ENCODE data around the gene STPG4.

- no peak for TF ChIP-seq EZH2 (IDR thresholded peaks at IDR 0.05; ENCODE audit: insufficient read depth, poor library complexity, severe bottlenecking)
- no peak for TF ChIP-seq EZH2phosphoT487 (IDR thresholded peaks at IDR 0.05; ENCODE audit: insufficient read depth, low read depth)
Observed at GRCh38 chr2:47040651-47041050, 114.5 kb downstream of the STPG4 start.

All from GM23248 (cell line).